Right lobe of liver (tissue), 6 donors: ENCODE measurements around the gene PAFAH2. TPM values are rescaled to one million over a fixed set of nuclear protein-coding genes. Genes with fewer than 3 reads are reported as not detected.

ENCODE experiments used
- ATAC-seq, 4 donors: fragments of 200-7000 bp; cut with Tn5 transposase; one replicate each; pipeline ENCODE4 v1.9.1; 2020; ENCODE audit warnings: mild to moderate bottlenecking in 4 of 4, moderate library complexity in 4 of 4
- DNase-seq, 3 donors: peaks; one replicate each; pipeline ENCODE4 v3.0.0-alpha.2; 2020
- H3K27ac ChIP-seq, 3 donors: fragments of 200-600 bp; one replicate each; pipeline ENCODE4 v1.8.0; 2022
- H3K27me3 ChIP-seq, 2 donors: fragments of 200-600 bp; one replicate each; pipeline ENCODE4 v1.8.0; 2022
- H3K36me3 ChIP-seq, 4 donors: fragments of 200-600 bp; sonication (generic) in 1 of 4; one replicate each; pipeline versions ENCODE4 v1.5.1 to v1.8.0; 2017 to 2022; ENCODE audit warnings: control low read depth in 1 of 4
- H3K4me1 ChIP-seq, 4 donors: fragments of 200-600 bp; sonication (generic) in 1 of 4; one replicate each; pipeline versions ENCODE4 v1.5.1 to v1.8.0; 2017 to 2022; ENCODE audit warnings: control low read depth in 1 of 4
- H3K4me3 ChIP-seq, 3 donors: fragments of 200-600 bp; one replicate each; pipeline ENCODE4 v1.8.0; 2022
- H3K9me3 ChIP-seq, 4 donors: fragments of 200-600 bp; sonication (generic) in 1 of 4; one replicate each; pipeline versions ENCODE4 v1.5.1 to v1.8.0; 2017 to 2022; ENCODE audit warnings: control low read depth in 1 of 4
- CTCF ChIP-seq, 4 donors: fragments of 200-600 bp in 3 of 4; fragments of 450-650 bp in 1 of 4; IDR thresholded peaks; one replicate each; pipeline versions ENCODE4 v1.5.1 to v1.8.0; 2016 to 2022; ENCODE audit warnings: antibody characterized with exemption in 4 of 4, mild to moderate bottlenecking in 2 of 4
- POLR2A ChIP-seq: fragments of 450-650 bp; IDR thresholded peaks from one replicate; pipeline ENCODE4 v1.6.1; 2017; ENCODE audit warnings: antibody characterized with exemption, mild to moderate bottlenecking
- WGBS: methylation state at CpG from one replicate; pipeline ENCODE4 v1.1.6; 2018; ENCODE audit warnings: low coverage, low lambda C conversion rate; ENCODE audit not compliant: insufficient coverage; ENCODE audit errors: missing lambda C conversion rate; 5-methylcytosine and 5-hydroxymethylcytosine counted together
- intact Hi-C, 2 donors: fragments of 100-400 bp; cut with DNase I; formaldehyde crosslinking; loops; one replicate each; pipeline versions ENCODE4 v1.11.2 to v1.14.1; 2022
- total RNA-seq, 6 experiments: library from RNA; depleted of rRNA in 2 of 6; stranded (reverse); fragments of >200 nt in 2 of 6; fragmentation: NEBNext Ultra II Directional in 3 of 6; extraction: Animal tissue kit (Norgen Biotek cat#: 25700) in 3 of 6; gene quantifications; one replicate each; pipeline versions ENCODE4 v1.1.0 to v1.2.4, GENCODE V29; 2016 to 2023
- donor health status: DM: no; HTN: yes; CAD: no.
- donor health status: DM: no; HTN: no; CAD: no.
- donor health status: DM: no; HTN: no; CAD: no.
- donor health status: DM: no; HTN: yes; CAD: no.
- donor health status: DM: no; HTN: yes; CAD: no.

Gene PAFAH2
- total RNA-seq, 6 experiments from 2014 or later, result 13.2 to 25.2 (median 18.6) TPM

- Histone ChIP-seq H3K36me3 (no peaks in the 10 kb centered on the region), H3K9me3 (no peaks in the 10 kb centered on the region), H3K27ac (no peak overlapping the region), H3K4me1 (no peaks in the 10 kb centered on the region), H3K27me3 (no peaks in the 10 kb centered on the region), H3K4me3 (no peak overlapping the region)
- intact Hi-C loops, result no loop called here
- 66% methylated on average over 3 of the region's 6 CpGs for WGBS
- no peak for TF ChIP-seq CTCF (IDR thresholded peaks at IDR 0.05)
- no peak for TF ChIP-seq POLR2A
- DNase-seq, result no peak
- ATAC-seq, result no peak
Observed at GRCh38 chr1:26016953-26017545, 19.2 kb upstream of the PAFAH2 start.

- intact Hi-C loops, result no loop called here
- DNase-seq (no peak), ATAC-seq (no peak)
- 84% methylated on average over 7 of the region's 10 CpGs for WGBS
- Histone ChIP-seq H3K9me3 (no peaks in the 10 kb centered on the region), H3K27me3 (no peaks in the 10 kb centered on the region), H3K4me3 (no peak overlapping the region), H3K27ac (no peak overlapping the region), H3K36me3 (no peaks in the 10 kb centered on the region), H3K4me1 (no peaks in the 10 kb centered on the region)
- no peak for TF ChIP-seq CTCF (IDR thresholded peaks at IDR 0.05)
- no peak for TF ChIP-seq POLR2A
Observed at GRCh38 chr1:26016258-26016952, 18.5 kb upstream of the PAFAH2 start.

- H3K9me3 ChIP-seq, result no peaks in the 10 kb centered on the region
- H3K4me1 ChIP-seq, result no peaks in the 10 kb centered on the region
- H3K27me3 ChIP-seq, result no peaks in the 10 kb centered on the region
- no peak overlapping the region for H3K27ac ChIP-seq
- WGBS, result 50% methylated on average over 2 of the region's 2 CpGs
- TF ChIP-seq CTCF (IDR thresholded peaks at IDR 0.05) (no peak), POLR2A (no peak)
- no peak for DNase-seq
- intact Hi-C loops, result no loop called here
- H3K36me3 ChIP-seq, result no peaks in the 10 kb centered on the region
- peak; percentile 17 to 70 (median 50) for ATAC-seq
- no peak overlapping the region for H3K4me3 ChIP-seq
Observed at GRCh38 chr1:26015358-26015757, 17.5 kb upstream of the PAFAH2 start.

- Histone ChIP-seq H3K4me3 (no peak overlapping the region), H3K27ac (no peak overlapping the region), H3K27me3 (no peaks in the 10 kb centered on the region), H3K36me3 (no peaks in the 10 kb centered on the region), H3K9me3 (no peaks in the 10 kb centered on the region), H3K4me1 (no peaks in the 10 kb centered on the region)
- intact Hi-C loops, result no loop called here
- TF ChIP-seq POLR2A (no peak), CTCF (IDR thresholded peaks at IDR 0.05) (no peak)
- WGBS, result 88% methylated on average over 1 of the region's 2 CpGs
- ATAC-seq (no peak), DNase-seq (no peak)
Observed at GRCh38 chr1:26014179-26014578, 16.3 kb upstream of the PAFAH2 start.
